SK-N-SH treated with all-trans-retinoic acid at 6 μM for 48 hours (cell line): ENCODE results near the gene CPSF3.

Source experiments
- ARNTL ChIP-seq: fragments of 450-650 bp; formaldehyde crosslinking; IDR thresholded peaks from 2 replicates; pipeline ENCODE4 v1.5.0; 2020; ENCODE audit warnings: low read depth, mild to moderate bottlenecking, moderate library complexity, borderline replicate concordance
- CSDC2 ChIP-seq: fragments of 250-450 bp; sonication (Bioruptor Pico); IDR thresholded peaks from 2 replicates; pipeline ENCODE4 v1.5.0; 2020; ENCODE audit warnings: mild to moderate bottlenecking, moderate library complexity
- ISL1 ChIP-seq: fragments of 250-450 bp; sonication (Bioruptor Pico); IDR thresholded peaks from 2 replicates; pipeline ENCODE4 v2.1.2; 2022; ENCODE audit warnings: mild to moderate bottlenecking, moderate library complexity
- RARB ChIP-seq: fragments of 250-450 bp; sonication (Bioruptor Pico); IDR thresholded peaks from 2 replicates; pipeline ENCODE4 v1.8.0; 2021; ENCODE audit warnings: mild to moderate bottlenecking, moderate library complexity
- SNAI2 ChIP-seq: fragments of 250-450 bp; sonication (Bioruptor Pico); IDR thresholded peaks from 2 replicates; pipeline ENCODE4 v1.5.0; 2020; ENCODE audit warnings: mild to moderate bottlenecking, moderate library complexity
- ZC3H10 ChIP-seq: fragments of 250-450 bp; sonication (Bioruptor Pico); IDR thresholded peaks from 2 replicates; pipeline ENCODE4 v1.5.1; 2021; ENCODE audit warnings: mild to moderate bottlenecking, moderate library complexity
- ZFP30 ChIP-seq: fragments of 450-650 bp; formaldehyde crosslinking; IDR thresholded peaks from 2 replicates; pipeline ENCODE4 v1.5.0; 2022; ENCODE audit warnings: mild to moderate bottlenecking, moderate library complexity
- ZNF565 ChIP-seq: fragments of 450-650 bp; formaldehyde crosslinking; conservative IDR thresholded peaks from 2 replicates; pipeline ENCODE4 v1.5.0; 2020; ENCODE audit warnings: low read depth, mild to moderate bottlenecking, moderate library complexity
- TF ChIP-seq, protein P1 (sequence below): fragments of 250-450 bp; sonication (Bioruptor Pico); IDR thresholded peaks from 2 replicates; pipeline ENCODE4 v1.8.0; 2021; ENCODE audit warnings: low read depth, mild to moderate bottlenecking, moderate library complexity, borderline replicate concordance
- TF ChIP-seq, protein P2 (sequence below): fragments of 250-450 bp; sonication (Bioruptor Pico); IDR thresholded peaks from 2 replicates; pipeline ENCODE4 v1.5.1; 2021; ENCODE audit warnings: mild to moderate bottlenecking, moderate library complexity
- TF ChIP-seq, protein P3 (sequence below): fragments of 250-450 bp; sonication (Bioruptor Pico); IDR thresholded peaks from 2 replicates; pipeline ENCODE4 v1.5.1; 2020; ENCODE audit warnings: low read depth, mild to moderate bottlenecking, moderate library complexity

DNA sequence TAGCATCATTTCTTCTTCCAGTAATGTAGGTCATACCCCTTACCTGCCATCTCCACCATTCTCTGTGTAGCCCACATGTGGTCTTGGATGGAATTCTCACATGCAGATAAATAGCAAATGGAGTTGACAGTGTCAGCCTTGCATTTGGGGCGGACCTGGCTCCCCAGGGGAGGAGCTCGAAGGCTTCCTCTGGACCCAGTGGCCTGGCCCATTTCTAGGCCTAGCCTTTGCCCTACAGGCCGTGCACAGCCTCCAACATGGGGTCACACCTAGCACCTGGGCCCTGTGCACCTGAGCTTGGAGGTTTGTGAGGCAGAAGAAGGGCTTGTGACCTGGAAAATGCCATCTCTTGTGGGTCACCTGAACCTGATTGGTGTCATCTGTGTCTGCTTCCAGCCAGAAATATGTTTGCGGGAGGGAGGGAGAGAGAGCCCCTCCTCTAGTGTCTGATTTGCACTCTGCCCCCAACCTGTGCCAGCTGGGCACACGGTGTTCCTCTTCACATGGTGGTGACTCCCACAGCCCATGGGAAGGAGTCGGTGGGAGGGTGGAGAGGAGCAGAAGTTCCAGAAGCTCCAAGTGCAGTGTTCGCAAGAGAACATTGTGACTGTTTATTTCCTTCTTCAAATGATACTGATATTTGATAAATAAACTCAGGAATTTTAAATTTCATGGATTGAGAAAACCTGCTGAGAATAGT, 33.2 kb upstream of the CPSF3 start:
- TF ChIP-seq CSDC2 (CRISPR knock-in tag) = no peak
- TF ChIP-seq ZNF565 (CRISPR knock-in tag) = no peak
- TF ChIP-seq, protein P1, sequence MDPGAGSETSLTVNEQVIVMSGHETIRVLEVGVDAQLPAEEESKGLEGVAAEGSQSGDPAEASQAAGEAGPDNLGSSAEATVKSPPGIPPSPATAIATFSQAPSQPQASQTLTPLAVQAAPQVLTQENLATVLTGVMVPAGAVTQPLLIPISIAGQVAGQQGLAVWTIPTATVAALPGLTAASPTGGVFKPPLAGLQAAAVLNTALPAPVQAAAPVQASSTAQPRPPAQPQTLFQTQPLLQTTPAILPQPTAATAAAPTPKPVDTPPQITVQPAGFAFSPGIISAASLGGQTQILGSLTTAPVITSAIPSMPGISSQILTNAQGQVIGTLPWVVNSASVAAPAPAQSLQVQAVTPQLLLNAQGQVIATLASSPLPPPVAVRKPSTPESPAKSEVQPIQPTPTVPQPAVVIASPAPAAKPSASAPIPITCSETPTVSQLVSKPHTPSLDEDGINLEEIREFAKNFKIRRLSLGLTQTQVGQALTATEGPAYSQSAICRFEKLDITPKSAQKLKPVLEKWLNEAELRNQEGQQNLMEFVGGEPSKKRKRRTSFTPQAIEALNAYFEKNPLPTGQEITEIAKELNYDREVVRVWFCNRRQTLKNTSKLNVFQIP (CRISPR knock-in tag) = no peak
- TF ChIP-seq, protein P2, sequence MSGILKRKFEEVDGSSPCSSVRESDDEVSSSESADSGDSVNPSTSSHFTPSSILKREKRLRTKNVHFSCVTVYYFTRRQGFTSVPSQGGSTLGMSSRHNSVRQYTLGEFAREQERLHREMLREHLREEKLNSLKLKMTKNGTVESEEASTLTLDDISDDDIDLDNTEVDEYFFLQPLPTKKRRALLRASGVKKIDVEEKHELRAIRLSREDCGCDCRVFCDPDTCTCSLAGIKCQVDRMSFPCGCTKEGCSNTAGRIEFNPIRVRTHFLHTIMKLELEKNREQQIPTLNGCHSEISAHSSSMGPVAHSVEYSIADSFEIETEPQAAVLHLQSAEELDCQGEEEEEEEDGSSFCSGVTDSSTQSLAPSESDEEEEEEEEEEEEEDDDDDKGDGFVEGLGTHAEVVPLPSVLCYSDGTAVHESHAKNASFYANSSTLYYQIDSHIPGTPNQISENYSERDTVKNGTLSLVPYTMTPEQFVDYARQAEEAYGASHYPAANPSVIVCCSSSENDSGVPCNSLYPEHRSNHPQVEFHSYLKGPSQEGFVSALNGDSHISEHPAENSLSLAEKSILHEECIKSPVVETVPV (CRISPR knock-in tag) = no peak
- no peak for TF ChIP-seq SNAI2 (CRISPR knock-in tag)
- TF ChIP-seq ZC3H10 = no peak
- TF ChIP-seq, protein P3, sequence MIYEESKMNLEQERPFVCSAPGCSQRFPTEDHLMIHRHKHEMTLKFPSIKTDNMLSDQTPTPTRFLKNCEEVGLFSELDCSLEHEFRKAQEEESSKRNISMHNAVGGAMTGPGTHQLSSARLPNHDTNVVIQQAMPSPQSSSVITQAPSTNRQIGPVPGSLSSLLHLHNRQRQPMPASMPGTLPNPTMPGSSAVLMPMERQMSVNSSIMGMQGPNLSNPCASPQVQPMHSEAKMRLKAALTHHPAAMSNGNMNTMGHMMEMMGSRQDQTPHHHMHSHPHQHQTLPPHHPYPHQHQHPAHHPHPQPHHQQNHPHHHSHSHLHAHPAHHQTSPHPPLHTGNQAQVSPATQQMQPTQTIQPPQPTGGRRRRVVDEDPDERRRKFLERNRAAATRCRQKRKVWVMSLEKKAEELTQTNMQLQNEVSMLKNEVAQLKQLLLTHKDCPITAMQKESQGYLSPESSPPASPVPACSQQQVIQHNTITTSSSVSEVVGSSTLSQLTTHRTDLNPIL (CRISPR knock-in tag) = no peak
- no peak for TF ChIP-seq ARNTL (CRISPR knock-in tag)
- no peak for TF ChIP-seq RARB (CRISPR knock-in tag)
- TF ChIP-seq ZFP30 (CRISPR knock-in tag) = no peak
- TF ChIP-seq ISL1 (CRISPR knock-in tag) = no peak
